Psoas muscle (tissue), 8 donors: ENCODE data around the gene ENTHD1. TPM values are rescaled to one million over a fixed set of nuclear protein-coding genes. Genes with fewer than 3 reads are reported as not detected.

Source experiments
- ATAC-seq, 4 donors: fragments of 200-7000 bp; cut with Tn5 transposase; one replicate each; pipeline ENCODE4 v1.9.1; 2020; ENCODE audit warnings: moderate library complexity in 3 of 4, mild to moderate bottlenecking in 2 of 4
- DNase-seq, 2 donors: peaks; one replicate each; pipeline ENCODE4 v3.0.0-alpha.2; 2020
- H3K27ac ChIP-seq: fragments of 200-600 bp; one replicate; pipeline ENCODE4 v1.8.0; 2022
- H3K27me3 ChIP-seq, 3 donors: fragments of 200-600 bp in 1 of 3; one replicate each; pipeline versions ENCODE4 v1.6.1 to v1.8.0; 2013 to 2022; ENCODE audit warnings: low read length in 2 of 3, mild to moderate bottlenecking in 2 of 3, moderate library complexity in 1 of 3; ENCODE audit not compliant: insufficient read depth in 3 of 3
- H3K36me3 ChIP-seq, 2 donors: fragments of 200-600 bp in 1 of 2; one replicate each; pipeline versions ENCODE4 v1.6.1 to v1.8.0; 2013 to 2022; ENCODE audit warnings: low read depth in 1 of 2, mild to moderate bottlenecking in 1 of 2, moderate library complexity in 1 of 2; ENCODE audit not compliant: insufficient read depth in 1 of 2
- H3K4me1 ChIP-seq: fragments of 200-600 bp; one replicate; pipeline ENCODE4 v1.8.0; 2022
- H3K4me3 ChIP-seq: fragments of 200-600 bp; one replicate; pipeline ENCODE4 v1.8.0; 2022; ENCODE audit warnings: mild to moderate bottlenecking
- H3K9me3 ChIP-seq: fragments of 200-600 bp; one replicate; pipeline ENCODE4 v1.8.0; 2022
- WGBS, 3 donors: extraction: QIAGEN DNeasy Blood & Tissue Kit; methylation state at CpG; one replicate each; pipeline versions ENCODE4 v1.1.6 to v1.1.7; 2013; 5-methylcytosine and 5-hydroxymethylcytosine counted together
- intact Hi-C, 2 donors: fragments of 100-400 bp; cut with DNase I; formaldehyde crosslinking; loops; one replicate each; pipeline versions ENCODE4 v1.11.0 to v1.14.2; 2022
- polyA plus RNA-seq, 3 donors: library from polyadenylated mRNA; stranded (reverse); fragments of 200-250 nt; gene quantifications; one replicate each; pipeline ENCODE4 v1.2.3, GENCODE V29; 2013
- total RNA-seq, 4 donors: library from RNA; stranded (reverse); fragmentation: NEBNext Ultra II Directional in 2 of 4; extraction: Animal tissue kit (Norgen Biotek cat#: 25700) in 2 of 4; gene quantifications; one replicate each; pipeline versions ENCODE4 v1.2.1 to v1.2.4, GENCODE V29; 2021 to 2023
- TF ChIP-seq, protein P1 (sequence below): fragments of 200-600 bp; IDR thresholded peaks from one replicate; pipeline ENCODE4 v1.8.0; 2022; ENCODE audit warnings: antibody characterized with exemption
- donor health status: healthy with polysubstance abuse.
- donor health status: DM: no; HTN: no; CAD: no; lungs with moderate emphysema.
- donor health status: Bipolar disorder and iron deficiency.
- donor health status: healthy.
- donor health status: DM: yes; HTN: yes; CAD: no.
- donor health status: DM: no; HTN: no; CAD: no.
- donor health status: DM: no; HTN: no; CAD: no.
- donor health status: DM: yes; HTN: yes; CAD: no.

The ENTHD1 gene
- total and polyA plus RNA-seq, 7 donors: not detected

DNA sequence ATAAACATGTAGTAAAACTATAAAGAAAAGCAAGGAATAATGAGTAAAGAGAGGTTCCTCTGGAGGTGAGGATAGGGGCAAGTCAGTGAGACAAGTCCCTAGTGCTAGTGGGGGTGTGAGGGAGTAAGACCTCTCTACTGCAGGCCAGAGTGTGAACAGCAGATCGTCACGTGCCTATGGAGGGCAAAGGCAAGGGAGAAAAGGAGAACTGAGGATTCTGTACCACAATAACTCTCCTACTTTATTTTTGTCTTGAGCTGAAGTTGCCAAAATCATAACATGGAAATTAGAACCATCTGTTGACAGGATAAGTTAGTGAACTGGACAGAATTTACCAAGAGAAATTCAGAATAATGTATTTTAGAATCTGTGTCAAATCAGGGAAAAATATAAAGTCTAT lies 77.6 kb downstream of the ENTHD1 start:
- WGBS, 3 donors: 0 to 11% (median 8%) methylated on average over 2 of the region's 2 CpGs
- peaks cover 0 to 63% (median 5%) of the 10 kb centered on the region in 3 donors for H3K27me3 ChIP-seq

DNA sequence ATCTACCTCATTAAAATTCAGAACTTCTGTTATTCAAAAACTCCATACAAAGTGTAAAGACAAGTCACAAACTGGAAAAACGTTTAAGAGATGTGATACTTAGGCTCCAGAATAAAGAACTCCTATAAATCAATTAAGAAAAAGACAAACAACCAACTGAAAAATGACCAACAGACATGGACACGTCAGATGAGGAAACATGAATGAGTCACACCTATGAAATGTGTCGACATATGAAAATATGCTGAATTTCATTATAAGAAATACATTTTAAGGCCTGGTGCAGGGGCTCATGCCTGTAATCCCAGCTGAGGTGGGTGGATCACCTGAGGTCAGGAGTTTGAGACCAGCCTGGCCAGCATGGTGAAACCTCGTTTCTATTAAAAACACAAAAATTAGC lies 78.7 kb downstream of the ENTHD1 start:
- Histone ChIP-seq H3K9me3 (no peaks in the 10 kb centered on the region), H3K36me3 (no peaks in the 10 kb centered on the region), H3K4me3 (no peak overlapping the region), H3K27ac (no peak overlapping the region), H3K27me3 (peaks cover 0 to 61% (median 5%) of the 10 kb centered on the region in 3 donors), H3K4me1 (no peaks in the 10 kb centered on the region)
- intact Hi-C loops: loop anchor here in 1 of 2 donors (10.0 kb wide), 1 partner anchor 250 kb away; no protein-coding TSS in a partner anchor
- no peak for ATAC-seq
- WGBS, 3 donors: 67 to 68% (median 68%) methylated on average over 4 of the region's 4 CpGs
- TF ChIP-seq, protein P1, sequence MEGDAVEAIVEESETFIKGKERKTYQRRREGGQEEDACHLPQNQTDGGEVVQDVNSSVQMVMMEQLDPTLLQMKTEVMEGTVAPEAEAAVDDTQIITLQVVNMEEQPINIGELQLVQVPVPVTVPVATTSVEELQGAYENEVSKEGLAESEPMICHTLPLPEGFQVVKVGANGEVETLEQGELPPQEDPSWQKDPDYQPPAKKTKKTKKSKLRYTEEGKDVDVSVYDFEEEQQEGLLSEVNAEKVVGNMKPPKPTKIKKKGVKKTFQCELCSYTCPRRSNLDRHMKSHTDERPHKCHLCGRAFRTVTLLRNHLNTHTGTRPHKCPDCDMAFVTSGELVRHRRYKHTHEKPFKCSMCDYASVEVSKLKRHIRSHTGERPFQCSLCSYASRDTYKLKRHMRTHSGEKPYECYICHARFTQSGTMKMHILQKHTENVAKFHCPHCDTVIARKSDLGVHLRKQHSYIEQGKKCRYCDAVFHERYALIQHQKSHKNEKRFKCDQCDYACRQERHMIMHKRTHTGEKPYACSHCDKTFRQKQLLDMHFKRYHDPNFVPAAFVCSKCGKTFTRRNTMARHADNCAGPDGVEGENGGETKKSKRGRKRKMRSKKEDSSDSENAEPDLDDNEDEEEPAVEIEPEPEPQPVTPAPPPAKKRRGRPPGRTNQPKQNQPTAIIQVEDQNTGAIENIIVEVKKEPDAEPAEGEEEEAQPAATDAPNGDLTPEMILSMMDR: no peak
- no peak for DNase-seq

More for the DNA sequence above, 77.6 kb downstream of the ENTHD1 start:
- DNase-seq (no peak), ATAC-seq (no peak)
- intact Hi-C loops: loop anchor here in 1 of 2 donors (10.0 kb wide), 1 partner anchor 251 kb away; no protein-coding TSS in a partner anchor
- Histone ChIP-seq H3K27ac (no peak overlapping the region), H3K4me1 (no peaks in the 10 kb centered on the region), H3K36me3 (no peaks in the 10 kb centered on the region), H3K9me3 (no peaks in the 10 kb centered on the region), H3K4me3 (no peak overlapping the region)
- TF ChIP-seq, protein P1: no peak

DNA sequence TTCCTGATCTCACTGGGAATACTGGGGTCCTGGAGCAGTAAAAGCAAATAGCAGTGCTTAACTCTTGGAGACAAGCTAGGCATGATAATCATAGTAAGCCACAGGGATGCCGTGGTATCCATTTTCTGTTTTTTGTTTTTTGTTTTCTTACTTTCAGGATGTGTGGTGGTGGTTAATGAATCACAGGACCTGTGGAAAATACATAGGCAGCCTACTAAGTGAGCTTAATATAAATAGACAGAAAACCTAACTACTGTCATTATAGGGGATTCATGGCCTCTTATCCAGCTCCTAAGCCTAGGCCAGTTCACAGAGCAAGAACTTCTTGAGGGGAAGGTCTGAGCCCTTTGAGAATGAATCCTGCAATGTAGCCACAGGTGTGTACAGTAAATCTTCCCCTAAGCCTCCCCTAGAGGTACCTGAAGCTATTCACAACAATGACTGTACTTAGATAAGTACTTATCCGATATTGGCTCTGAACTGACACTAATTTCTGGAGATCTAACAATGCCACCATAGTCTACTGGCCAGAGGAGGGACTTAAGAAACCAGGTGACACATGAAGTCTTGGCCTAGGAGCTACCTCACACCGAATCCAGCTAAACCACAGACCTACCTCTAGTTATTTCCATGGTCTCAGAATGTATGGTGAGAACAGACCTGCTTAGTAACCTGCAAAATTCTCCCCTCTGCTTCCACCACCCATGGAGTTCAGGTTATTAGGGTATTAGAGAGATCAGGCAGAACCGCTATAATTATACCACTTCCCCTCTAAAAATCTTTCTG lies 83.6 kb downstream of the ENTHD1 start:
- peaks cover 0 to 39% (median 5%) of the 10 kb centered on the region in 3 donors for H3K27me3 ChIP-seq
- no peak overlapping the region for H3K27ac ChIP-seq
- H3K4me3 ChIP-seq: no peak overlapping the region
- intact Hi-C loops: loop anchor here in 1 of 2 donors (5.0 to 10.0 kb wide), 2 partner anchors 245 to 273 kb away; no protein-coding TSS in a partner anchor
- TF ChIP-seq, protein P1: no peak
- WGBS, 3 donors: 66 to 81% (median 71%) methylated on average over 4 of the region's 4 CpGs
- no peaks in the 10 kb centered on the region for H3K36me3 ChIP-seq
- no peaks in the 10 kb centered on the region for H3K9me3 ChIP-seq
- ATAC-seq: no peak
- no peak for DNase-seq
- H3K4me1 ChIP-seq: no peaks in the 10 kb centered on the region

DNA sequence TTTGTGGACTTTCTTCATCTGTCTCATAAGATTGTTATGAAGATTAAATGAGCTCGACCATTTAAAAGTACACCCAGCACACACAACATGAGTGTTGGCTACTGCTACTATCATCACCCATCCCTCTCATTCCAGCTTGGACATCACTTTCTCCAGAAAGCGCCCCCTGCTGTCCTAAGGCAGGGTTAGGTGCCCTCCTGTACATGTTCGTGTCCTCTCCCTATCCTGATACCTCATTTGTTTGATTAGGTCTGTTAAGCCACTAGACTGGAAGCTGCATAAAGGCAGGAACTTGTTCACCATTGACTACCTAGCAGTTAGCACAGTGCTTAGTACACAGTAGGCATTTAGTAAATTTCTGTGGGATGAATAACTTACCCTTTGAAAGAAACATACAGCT lies 85.5 kb downstream of the ENTHD1 start:
- WGBS, 3 donors: 21 to 38% (median 23%) methylated on average over 3 of the region's 3 CpGs
- no peak overlapping the region for H3K27ac ChIP-seq
- TF ChIP-seq, protein P1: peak; percentile 29
- no peaks in the 10 kb centered on the region for H3K4me1 ChIP-seq
- DNase-seq (no peak), ATAC-seq (peak in 2 of 4 donors; percentile 54 to 65)
- H3K27me3 ChIP-seq: peaks cover 0 to 37% (median 5%) of the 10 kb centered on the region in 3 donors
- H3K9me3 ChIP-seq: no peaks in the 10 kb centered on the region
- intact Hi-C loops: loop anchor here in 1 of 2 donors (5.0 kb wide), 1 partner anchor 271 kb away; no protein-coding TSS in a partner anchor
- no peak overlapping the region for H3K4me3 ChIP-seq
- no peaks in the 10 kb centered on the region for H3K36me3 ChIP-seq
